NCI-H345 (cell line): ENCODE results near the gene ANKRD42.

Source experiments
- DNase-seq: peaks from one replicate; lab custom pipeline; 2025; lab: John Stamatoyannopoulos, UW

The ANKRD42 gene

GRCh38 chr11:83193315-83194280, at the start of gene ANKRD42:
Gene ANKRD42, plus strand, starts transcription at chr11:83193712. Its CDS starts 959 bp downstream, at chr11:83194671.
- DNase-seq = peak; percentile 94

DNA sequence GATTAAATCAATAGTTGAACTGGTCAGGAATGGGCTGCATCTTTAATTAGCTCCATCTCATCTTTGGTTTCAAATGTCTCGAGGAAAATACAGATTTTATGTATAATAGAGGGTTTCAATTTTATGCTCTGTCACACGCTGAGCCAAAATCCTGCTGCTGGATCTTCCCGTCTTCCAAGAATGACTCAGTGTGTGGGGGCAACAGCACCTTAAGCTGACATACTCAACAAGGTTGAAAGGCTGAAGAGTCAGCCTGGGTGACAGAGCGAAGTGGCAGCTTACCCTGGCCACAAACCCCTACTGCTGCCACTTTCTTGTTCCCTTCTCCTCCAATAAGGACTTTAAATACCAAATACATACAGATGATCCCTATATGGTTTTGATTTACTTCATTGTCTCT, 45.6 kb upstream of the ANKRD42 start:
- no peak for DNase-seq

- no peak for DNase-seq
These were observed 43.1 kb upstream of the ANKRD42 start for GRCh38 chr11:83150450-83150849.

DNA sequence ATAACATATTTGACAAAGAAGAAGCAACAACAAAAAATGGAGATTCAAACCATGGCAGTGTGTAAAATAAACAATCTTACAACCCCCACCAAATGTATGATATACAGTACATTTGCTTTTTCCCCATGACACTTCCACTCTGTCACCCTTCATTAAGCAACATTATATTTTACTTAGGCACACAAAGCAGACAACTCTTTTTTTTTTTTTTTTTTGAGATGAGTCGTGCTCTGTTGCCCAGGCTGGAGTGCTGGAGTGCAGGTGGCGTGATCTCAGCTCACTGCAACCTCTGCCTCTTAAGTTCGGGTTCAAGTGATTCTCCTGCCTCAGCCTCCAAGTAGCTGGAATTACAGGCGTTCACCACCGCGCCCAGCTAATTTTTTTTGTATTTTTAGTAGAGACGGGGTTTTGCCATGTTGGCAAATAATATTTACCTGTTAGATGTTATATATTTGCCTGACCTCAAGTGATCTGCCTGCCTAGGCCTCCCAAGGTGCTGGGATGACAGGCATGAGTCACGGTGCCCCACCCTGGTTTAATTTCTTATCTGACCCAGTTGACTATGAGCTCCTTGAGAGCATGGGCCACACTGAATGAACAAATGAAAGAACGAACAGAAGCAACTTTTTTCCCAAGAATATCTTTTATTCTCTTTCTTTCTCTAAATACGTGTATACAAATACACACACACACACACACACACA, 42.1 kb upstream of the ANKRD42 start:
- DNase-seq = no peak

- no peak for DNase-seq
These were observed 41.2 kb upstream of the ANKRD42 start for GRCh38 chr11:83152264-83152663.

GRCh38 chr11:83153764-83154163, 39.7 kb upstream of the ANKRD42 start:
- DNase-seq = no peak

DNA sequence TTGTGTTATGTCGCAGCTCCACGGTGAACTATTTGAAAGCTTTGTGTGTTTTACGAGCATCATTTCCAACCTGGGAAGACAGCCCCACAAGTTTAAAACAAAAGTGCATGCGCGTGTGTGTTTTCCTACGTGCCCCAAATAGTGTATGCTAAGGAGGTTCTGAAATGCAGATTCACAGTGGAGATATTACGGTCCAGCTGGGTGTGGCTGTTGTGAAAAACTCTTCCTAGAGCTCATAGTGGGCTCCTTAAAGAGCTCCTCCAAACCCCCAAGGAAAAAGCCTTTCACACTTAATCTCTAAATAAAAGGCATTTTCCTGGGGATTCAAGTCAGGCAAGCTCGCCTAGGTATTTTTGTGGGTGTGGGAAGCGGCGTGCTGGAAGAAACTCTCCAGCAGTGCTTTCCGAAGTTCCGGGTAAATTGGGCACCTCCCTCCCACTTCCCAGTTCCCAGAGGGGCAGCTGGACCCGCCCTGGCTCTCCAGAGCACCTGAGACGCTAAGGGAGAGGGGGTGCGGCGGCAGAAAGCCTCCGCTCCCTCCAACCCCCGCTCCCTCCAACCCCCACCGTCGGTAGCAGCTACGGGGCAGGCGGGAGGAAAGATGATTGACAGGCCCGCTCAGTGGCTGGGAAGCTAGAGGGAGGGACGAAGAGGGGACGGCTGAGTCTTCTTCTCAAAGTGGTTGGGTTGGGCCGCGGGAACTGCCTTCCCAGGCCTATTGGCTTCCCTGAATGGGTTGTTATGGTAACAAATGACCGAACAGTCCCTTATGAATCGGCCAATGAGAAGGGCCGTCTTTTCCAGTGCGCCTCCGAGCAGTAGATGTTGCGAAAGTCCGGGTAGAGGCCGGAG, 37.1 kb upstream of the ANKRD42 start:
- peak; percentile 100 for DNase-seq

DNA sequence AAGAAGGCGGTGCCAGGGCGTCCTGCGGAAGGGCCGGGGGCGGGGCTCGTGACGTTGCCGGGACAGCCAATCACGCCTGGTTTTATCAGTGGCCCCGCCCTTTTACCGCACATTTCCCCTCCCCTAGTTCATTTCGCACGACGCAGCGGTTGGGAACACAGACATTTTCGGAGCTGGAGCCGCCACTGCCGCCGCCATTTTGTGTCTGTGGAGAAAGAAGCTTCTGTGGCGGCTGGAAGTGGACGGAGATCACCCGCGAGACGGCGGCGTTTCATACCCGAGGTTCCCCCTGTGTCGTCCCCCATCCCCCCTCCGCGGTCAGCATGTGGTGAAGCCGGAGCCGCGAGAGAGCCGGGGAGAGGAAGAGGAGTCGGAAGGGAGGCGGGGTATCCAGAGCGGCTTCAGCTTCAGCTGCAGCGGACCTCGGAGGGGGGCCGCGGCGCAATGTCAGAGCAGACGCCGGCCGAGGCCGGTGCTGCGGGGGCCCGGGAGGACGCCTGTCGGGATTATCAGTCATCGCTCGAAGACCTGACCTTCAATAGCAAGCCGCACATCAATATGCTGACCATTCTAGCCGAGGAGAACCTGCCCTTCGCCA, 36.4 kb upstream of the ANKRD42 start, which contains the start of gene PCF11:
TSS of gene PCF11 (plus strand) at position 136 of the 598 bp plus-strand sequence. CDS start at position 445, 309 bp downstream.
- no peak for DNase-seq

DNA sequence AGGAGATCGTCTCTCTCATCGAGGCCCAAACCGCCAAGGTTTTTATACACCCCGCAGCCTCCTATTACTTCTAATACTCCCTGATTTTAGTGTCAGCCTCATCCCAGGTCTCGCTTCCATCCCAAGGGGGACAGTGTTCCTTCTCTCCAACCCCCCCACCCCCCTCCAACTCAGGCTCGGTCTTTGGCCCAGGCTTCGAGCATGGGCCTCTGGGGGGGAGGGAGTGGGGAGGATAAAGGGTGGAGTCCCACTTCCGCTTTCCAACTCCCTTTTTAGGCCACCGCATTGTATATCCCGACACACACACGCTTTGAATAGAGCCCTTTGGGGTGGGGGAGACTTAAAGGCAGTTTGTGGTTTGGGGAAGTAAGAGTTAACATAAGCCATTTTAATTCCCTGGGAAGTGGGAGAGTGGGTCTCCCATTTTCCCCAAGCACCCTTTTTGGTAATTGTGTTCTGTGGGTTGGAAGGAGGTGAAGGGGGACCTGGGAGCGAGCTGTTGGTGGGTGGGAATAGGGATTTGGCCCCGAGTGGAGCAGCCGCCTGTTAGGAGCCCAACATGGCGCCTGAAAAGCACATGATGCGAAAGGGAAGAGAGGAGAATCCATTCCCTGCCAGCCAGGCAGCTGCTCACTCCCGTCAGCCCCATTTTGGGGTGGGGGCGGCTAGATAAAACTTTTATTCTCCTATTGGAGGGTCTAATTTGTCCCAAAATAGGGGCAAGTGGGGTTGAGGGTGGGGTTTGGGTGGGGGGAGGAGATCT, 35.7 kb upstream of the ANKRD42 start:
- DNase-seq = peak; percentile 39

DNA sequence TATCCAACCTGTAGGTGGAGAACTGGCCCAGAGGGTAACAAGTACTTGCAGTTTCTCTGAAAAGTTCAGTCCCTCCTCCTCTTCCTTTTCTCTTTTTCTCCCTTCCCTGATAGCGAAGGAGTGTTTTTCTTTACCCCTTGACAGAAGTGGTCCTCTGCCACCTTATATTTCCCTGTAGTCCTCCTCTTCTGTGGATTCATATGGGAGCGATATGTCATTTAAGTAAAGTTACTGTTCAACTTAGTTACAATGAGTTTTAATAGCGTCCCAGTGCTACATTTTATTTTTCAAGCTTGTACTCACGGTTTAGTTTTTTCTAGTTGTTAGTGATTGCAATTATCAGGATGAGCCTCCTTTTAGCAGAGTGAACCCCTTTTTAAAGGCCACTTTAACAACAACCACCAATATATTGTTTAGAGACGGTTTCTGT, 35.1 kb upstream of the ANKRD42 start:
- no peak for DNase-seq

DNA sequence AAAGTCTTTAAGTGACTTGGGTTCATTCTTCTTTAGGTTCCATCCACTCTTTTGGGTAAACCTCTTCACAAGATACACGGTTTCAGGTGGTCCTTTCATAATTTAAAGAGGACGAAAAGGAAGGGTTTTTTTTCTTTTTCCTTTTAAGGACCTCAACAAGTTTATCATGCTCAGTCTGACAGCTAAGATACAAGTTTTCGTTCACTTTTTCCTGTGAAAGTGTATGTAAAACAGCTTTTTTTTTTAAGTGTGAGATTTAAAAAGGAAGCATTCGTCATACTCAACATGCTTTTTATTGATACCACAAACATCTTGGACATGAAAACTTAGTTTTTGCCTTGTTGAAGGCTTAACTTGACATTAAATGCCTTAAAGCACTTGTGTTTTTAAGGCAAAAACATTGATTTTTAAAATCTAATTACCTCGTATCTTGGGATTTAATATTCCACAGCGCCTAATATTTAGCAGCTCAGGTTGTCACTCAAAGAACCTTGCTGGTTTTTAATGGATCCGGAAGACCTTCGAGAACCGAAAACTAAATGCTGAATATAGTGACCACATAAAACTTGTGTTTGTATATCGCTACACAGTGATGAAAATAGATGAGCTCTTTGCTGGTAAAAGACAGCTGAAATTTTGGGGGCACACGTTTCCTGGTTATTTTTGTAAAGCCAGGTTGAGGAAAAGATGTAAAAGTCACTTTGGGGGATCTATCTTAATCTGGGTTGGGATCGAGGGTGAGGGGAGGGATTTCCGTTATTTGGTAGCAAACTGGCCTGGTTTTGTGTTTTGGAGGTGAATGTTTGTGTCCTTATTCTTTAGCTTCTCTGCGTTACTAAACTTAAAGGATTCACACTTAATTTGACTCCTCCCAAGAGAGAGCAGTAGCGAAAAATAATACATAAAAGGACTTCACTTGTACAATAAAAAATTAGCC, 34.3 kb upstream of the ANKRD42 start:
- no peak for DNase-seq

- DNase-seq = no peak
These were observed 33.3 kb upstream of the ANKRD42 start for GRCh38 chr11:83159902-83160865.

- DNase-seq = no peak
These were observed 31.8 kb upstream of the ANKRD42 start for GRCh38 chr11:83161610-83162199.

- no peak for DNase-seq
These were observed 31.1 kb upstream of the ANKRD42 start for GRCh38 chr11:83162377-83162776.

DNA sequence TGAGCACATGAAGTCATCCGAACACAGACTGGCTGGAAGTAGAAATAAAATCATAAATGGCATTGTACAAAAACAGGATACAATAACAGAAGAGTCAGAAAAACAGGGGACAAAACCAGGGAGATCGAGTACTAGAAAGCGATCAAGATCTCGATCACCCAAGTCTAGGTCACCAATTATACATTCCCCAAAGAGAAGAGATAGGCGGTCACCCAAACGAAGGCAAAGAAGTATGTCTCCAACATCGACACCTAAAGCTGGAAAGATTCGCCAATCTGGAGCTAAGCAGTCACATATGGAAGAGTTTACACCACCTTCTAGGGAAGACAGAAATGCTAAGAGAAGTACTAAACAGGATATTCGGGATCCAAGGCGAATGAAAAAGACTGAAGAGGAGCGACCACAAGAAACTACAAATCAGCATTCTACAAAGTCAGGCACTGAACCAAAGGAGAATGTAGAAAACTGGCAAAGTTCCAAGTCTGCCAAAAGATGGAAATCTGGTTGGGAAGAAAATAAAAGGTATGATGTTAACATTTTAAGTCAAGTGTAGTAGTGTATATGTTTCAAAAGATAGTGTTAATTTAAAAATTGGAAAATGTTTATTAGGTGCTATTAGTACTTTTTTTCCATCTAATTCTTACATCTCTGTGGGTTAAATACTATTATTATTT, 27.2 kb upstream of the ANKRD42 start:
- DNase-seq = no peak

GRCh38 chr11:83168756-83169155, 24.8 kb upstream of the ANKRD42 start:
- no peak for DNase-seq

GRCh38 chr11:83170865-83171264, 22.6 kb upstream of the ANKRD42 start:
- DNase-seq = no peak
